SK-N-SH treated with all-trans-retinoic acid at 6 μM for 48 hours (cell line): ENCODE measurements around the gene C1RL.

Experiments used
- ATAC-seq: fragments of 200-7000 bp; cut with Tn5 transposase; 3 replicates; pipeline ENCODE4 v1.9.1; 2020; ENCODE audit warnings: mild to moderate bottlenecking, moderate library complexity
- ARNTL ChIP-seq: fragments of 450-650 bp; formaldehyde crosslinking; IDR thresholded peaks from 2 replicates; pipeline ENCODE4 v1.5.0; 2020; ENCODE audit warnings: low read depth, mild to moderate bottlenecking, moderate library complexity, borderline replicate concordance
- BACH2 ChIP-seq: fragments of 250-450 bp; sonication (Bioruptor Pico); IDR thresholded peaks from 2 replicates; pipeline ENCODE4 v1.9.0; 2021; ENCODE audit warnings: mild to moderate bottlenecking, borderline replicate concordance
- CSDC2 ChIP-seq: fragments of 250-450 bp; sonication (Bioruptor Pico); IDR thresholded peaks from 2 replicates; pipeline ENCODE4 v1.5.0; 2020; ENCODE audit warnings: mild to moderate bottlenecking, moderate library complexity
- ESRRG ChIP-seq: fragments of 250-450 bp; sonication (Bioruptor Pico); IDR thresholded peaks from 2 replicates; pipeline ENCODE4 v1.6.1; 2021; ENCODE audit warnings: mild to moderate bottlenecking
- GLIS3 ChIP-seq: fragments of 250-450 bp; sonication (Bioruptor Pico); IDR thresholded peaks from 2 replicates; pipeline ENCODE4 v1.5.0; 2020; ENCODE audit warnings: mild to moderate bottlenecking, moderate library complexity
- ISL1 ChIP-seq: fragments of 250-450 bp; sonication (Bioruptor Pico); IDR thresholded peaks from 2 replicates; pipeline ENCODE4 v2.1.2; 2022; ENCODE audit warnings: mild to moderate bottlenecking, moderate library complexity
- OSR1 ChIP-seq: fragments of 250-450 bp; sonication (Bioruptor Pico); IDR thresholded peaks from 2 replicates; pipeline ENCODE4 v1.8.0; 2022; ENCODE audit warnings: moderate library complexity, mild to moderate bottlenecking, inconsistent platforms
- PPARA ChIP-seq: fragments of 250-450 bp; sonication (Bioruptor Pico); IDR thresholded peaks from 2 replicates; pipeline ENCODE4 v1.5.0; 2020; ENCODE audit warnings: mild to moderate bottlenecking, borderline replicate concordance
- RARB ChIP-seq: fragments of 250-450 bp; sonication (Bioruptor Pico); IDR thresholded peaks from 2 replicates; pipeline ENCODE4 v1.8.0; 2021; ENCODE audit warnings: mild to moderate bottlenecking, moderate library complexity
- SNAI2 ChIP-seq: fragments of 250-450 bp; sonication (Bioruptor Pico); IDR thresholded peaks from 2 replicates; pipeline ENCODE4 v1.5.0; 2020; ENCODE audit warnings: mild to moderate bottlenecking, moderate library complexity
- TCF4 ChIP-seq: fragments of 250-450 bp; sonication (Bioruptor Pico); IDR thresholded peaks from 2 replicates; pipeline ENCODE4 v1.8.0; 2021; ENCODE audit warnings: mild to moderate bottlenecking, moderate library complexity, borderline replicate concordance
- TOX ChIP-seq: fragments of 250-450 bp; sonication (Bioruptor Pico); IDR thresholded peaks from 2 replicates; pipeline ENCODE4 v1.8.0; 2021; ENCODE audit warnings: mild to moderate bottlenecking, moderate library complexity, borderline replicate concordance
- ZFP30 ChIP-seq: fragments of 450-650 bp; formaldehyde crosslinking; IDR thresholded peaks from 2 replicates; pipeline ENCODE4 v1.5.0; 2022; ENCODE audit warnings: mild to moderate bottlenecking, moderate library complexity
- ZNF565 ChIP-seq: fragments of 450-650 bp; formaldehyde crosslinking; conservative IDR thresholded peaks from 2 replicates; pipeline ENCODE4 v1.5.0; 2020; ENCODE audit warnings: low read depth, mild to moderate bottlenecking, moderate library complexity
- ZNF70 ChIP-seq: fragments of 450-650 bp; formaldehyde crosslinking; IDR thresholded peaks from 2 replicates; pipeline ENCODE4 v1.5.0; 2020; ENCODE audit warnings: mild to moderate bottlenecking, moderate library complexity
- ZNF8 ChIP-seq: fragments of 450-650 bp; formaldehyde crosslinking; IDR thresholded peaks from 2 replicates; pipeline ENCODE4 v1.5.0; 2020; ENCODE audit warnings: mild to moderate bottlenecking, moderate library complexity
- TF ChIP-seq, protein P1 (sequence below): fragments of 250-450 bp; sonication (Bioruptor Pico); IDR thresholded peaks from 2 replicates; pipeline ENCODE4 v1.8.0; 2020; ENCODE audit warnings: mild to moderate bottlenecking, moderate library complexity, borderline replicate concordance
- TF ChIP-seq, protein P2 (sequence below): fragments of 250-450 bp; sonication (Bioruptor Pico); IDR thresholded peaks from 2 replicates; pipeline ENCODE4 v1.5.1; 2020; ENCODE audit warnings: low read depth, mild to moderate bottlenecking, moderate library complexity
- TF ChIP-seq, protein P3 (sequence below): fragments of 250-450 bp; sonication (Bioruptor Pico); IDR thresholded peaks from 2 replicates; pipeline ENCODE4 v1.5.0; 2020; ENCODE audit warnings: mild to moderate bottlenecking, moderate library complexity
- TF ChIP-seq, protein P4 (sequence below): fragments of 250-450 bp; sonication (Bioruptor Pico); IDR thresholded peaks from 2 replicates; pipeline ENCODE4 v1.8.0; 2021; ENCODE audit warnings: low read depth, mild to moderate bottlenecking, moderate library complexity, borderline replicate concordance

C1RL gene

DNA sequence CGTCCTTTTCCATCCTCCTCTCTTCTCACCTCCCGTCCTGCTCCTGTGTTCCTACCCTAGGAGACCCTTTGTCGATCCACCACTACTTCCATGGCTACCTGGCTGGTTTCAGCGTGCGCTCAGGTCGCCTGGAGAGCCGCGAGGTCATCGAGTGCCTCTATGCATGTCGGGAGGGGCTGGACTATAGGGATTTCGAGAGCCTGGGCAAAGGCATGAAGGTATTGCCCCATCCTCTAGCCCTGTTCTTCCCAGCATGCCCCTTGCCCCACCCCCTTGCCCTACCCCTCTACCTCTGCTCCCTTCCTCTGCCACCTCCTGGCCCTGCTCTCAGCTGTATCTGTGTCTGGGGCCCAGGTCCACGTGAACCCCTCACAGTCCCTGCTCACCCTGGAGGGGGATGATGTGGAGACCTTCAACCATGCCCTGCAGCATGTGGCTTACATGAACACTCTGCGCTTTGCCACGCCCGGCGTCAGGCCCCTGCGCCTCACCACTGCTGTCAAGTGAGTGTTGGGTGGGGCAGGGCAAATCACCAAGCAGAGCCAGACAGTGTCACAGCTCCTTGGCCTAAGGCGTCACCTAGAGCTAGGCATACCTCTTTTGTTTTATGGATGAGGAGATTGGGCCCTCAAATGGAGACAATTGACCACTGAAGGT, 33.9 kb upstream of the C1RL start:
- ATAC-seq = no peak
- no peak for TF ChIP-seq SNAI2 (CRISPR knock-in tag)

DNA sequence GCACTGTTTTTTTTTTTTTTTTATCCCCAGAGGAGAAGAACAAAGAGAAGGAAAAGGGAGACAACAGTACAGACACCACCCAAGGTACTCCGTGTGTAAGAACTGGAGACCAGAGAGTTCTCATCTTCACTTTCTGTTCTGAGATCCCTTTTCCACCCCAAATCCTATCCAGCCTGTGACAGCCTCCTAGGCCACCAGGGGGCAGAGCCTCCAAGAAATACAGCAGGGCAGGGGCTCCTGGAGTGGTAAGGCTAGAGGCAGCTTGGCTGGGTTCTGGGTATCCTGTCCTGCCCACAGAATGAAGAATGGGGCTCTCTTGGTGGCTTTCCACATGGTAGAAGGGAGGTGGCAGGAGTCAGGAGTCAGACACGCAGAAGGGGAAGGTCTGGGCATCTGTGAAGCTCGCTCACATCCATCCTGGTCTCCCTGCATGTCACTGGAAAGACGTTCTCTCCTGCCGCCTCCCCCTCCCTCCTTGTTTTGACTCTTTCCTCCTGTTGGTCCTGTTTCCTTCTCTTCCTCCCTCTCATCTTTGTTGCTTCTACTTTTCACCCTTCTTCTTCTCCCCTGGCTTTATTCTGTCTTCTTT, 33.1 kb upstream of the C1RL start:
- ATAC-seq = peak; percentile 91
- TF ChIP-seq ESRRG (CRISPR knock-in tag) = no peak
- TF ChIP-seq, protein P1, sequence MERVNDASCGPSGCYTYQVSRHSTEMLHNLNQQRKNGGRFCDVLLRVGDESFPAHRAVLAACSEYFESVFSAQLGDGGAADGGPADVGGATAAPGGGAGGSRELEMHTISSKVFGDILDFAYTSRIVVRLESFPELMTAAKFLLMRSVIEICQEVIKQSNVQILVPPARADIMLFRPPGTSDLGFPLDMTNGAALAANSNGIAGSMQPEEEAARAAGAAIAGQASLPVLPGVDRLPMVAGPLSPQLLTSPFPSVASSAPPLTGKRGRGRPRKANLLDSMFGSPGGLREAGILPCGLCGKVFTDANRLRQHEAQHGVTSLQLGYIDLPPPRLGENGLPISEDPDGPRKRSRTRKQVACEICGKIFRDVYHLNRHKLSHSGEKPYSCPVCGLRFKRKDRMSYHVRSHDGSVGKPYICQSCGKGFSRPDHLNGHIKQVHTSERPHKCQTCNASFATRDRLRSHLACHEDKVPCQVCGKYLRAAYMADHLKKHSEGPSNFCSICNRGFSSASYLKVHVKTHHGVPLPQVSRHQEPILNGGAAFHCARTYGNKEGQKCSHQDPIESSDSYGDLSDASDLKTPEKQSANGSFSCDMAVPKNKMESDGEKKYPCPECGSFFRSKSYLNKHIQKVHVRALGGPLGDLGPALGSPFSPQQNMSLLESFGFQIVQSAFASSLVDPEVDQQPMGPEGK (CRISPR knock-in tag) = no peak
- no peak for TF ChIP-seq ZFP30 (CRISPR knock-in tag)
- TF ChIP-seq, protein P2, sequence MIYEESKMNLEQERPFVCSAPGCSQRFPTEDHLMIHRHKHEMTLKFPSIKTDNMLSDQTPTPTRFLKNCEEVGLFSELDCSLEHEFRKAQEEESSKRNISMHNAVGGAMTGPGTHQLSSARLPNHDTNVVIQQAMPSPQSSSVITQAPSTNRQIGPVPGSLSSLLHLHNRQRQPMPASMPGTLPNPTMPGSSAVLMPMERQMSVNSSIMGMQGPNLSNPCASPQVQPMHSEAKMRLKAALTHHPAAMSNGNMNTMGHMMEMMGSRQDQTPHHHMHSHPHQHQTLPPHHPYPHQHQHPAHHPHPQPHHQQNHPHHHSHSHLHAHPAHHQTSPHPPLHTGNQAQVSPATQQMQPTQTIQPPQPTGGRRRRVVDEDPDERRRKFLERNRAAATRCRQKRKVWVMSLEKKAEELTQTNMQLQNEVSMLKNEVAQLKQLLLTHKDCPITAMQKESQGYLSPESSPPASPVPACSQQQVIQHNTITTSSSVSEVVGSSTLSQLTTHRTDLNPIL (CRISPR knock-in tag) = no peak
- TF ChIP-seq, protein P3, sequence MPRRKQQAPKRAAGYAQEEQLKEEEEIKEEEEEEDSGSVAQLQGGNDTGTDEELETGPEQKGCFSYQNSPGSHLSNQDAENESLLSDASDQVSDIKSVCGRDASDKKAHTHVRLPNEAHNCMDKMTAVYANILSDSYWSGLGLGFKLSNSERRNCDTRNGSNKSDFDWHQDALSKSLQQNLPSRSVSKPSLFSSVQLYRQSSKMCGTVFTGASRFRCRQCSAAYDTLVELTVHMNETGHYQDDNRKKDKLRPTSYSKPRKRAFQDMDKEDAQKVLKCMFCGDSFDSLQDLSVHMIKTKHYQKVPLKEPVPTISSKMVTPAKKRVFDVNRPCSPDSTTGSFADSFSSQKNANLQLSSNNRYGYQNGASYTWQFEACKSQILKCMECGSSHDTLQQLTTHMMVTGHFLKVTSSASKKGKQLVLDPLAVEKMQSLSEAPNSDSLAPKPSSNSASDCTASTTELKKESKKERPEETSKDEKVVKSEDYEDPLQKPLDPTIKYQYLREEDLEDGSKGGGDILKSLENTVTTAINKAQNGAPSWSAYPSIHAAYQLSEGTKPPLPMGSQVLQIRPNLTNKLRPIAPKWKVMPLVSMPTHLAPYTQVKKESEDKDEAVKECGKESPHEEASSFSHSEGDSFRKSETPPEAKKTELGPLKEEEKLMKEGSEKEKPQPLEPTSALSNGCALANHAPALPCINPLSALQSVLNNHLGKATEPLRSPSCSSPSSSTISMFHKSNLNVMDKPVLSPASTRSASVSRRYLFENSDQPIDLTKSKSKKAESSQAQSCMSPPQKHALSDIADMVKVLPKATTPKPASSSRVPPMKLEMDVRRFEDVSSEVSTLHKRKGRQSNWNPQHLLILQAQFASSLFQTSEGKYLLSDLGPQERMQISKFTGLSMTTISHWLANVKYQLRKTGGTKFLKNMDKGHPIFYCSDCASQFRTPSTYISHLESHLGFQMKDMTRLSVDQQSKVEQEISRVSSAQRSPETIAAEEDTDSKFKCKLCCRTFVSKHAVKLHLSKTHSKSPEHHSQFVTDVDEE (CRISPR knock-in tag) = no peak
- no peak for TF ChIP-seq TCF4 (CRISPR knock-in tag)
- TF ChIP-seq RARB (CRISPR knock-in tag) = no peak
- no peak for TF ChIP-seq OSR1 (CRISPR knock-in tag)
- TF ChIP-seq ZNF565 (CRISPR knock-in tag) = no peak
- no peak for TF ChIP-seq GLIS3 (CRISPR knock-in tag)
- no peak for TF ChIP-seq CSDC2
- TF ChIP-seq BACH2 = no peak
- no peak for TF ChIP-seq ARNTL
- TF ChIP-seq ZNF8 = no peak
- TF ChIP-seq ZNF70 (CRISPR knock-in tag) = no peak
- no peak for TF ChIP-seq ISL1 (CRISPR knock-in tag)
- no peak for TF ChIP-seq SNAI2 (CRISPR knock-in tag)
- TF ChIP-seq, protein P4, sequence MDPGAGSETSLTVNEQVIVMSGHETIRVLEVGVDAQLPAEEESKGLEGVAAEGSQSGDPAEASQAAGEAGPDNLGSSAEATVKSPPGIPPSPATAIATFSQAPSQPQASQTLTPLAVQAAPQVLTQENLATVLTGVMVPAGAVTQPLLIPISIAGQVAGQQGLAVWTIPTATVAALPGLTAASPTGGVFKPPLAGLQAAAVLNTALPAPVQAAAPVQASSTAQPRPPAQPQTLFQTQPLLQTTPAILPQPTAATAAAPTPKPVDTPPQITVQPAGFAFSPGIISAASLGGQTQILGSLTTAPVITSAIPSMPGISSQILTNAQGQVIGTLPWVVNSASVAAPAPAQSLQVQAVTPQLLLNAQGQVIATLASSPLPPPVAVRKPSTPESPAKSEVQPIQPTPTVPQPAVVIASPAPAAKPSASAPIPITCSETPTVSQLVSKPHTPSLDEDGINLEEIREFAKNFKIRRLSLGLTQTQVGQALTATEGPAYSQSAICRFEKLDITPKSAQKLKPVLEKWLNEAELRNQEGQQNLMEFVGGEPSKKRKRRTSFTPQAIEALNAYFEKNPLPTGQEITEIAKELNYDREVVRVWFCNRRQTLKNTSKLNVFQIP (CRISPR knock-in tag) = no peak
- TF ChIP-seq, all 23 proteins: peak for 0

DNA sequence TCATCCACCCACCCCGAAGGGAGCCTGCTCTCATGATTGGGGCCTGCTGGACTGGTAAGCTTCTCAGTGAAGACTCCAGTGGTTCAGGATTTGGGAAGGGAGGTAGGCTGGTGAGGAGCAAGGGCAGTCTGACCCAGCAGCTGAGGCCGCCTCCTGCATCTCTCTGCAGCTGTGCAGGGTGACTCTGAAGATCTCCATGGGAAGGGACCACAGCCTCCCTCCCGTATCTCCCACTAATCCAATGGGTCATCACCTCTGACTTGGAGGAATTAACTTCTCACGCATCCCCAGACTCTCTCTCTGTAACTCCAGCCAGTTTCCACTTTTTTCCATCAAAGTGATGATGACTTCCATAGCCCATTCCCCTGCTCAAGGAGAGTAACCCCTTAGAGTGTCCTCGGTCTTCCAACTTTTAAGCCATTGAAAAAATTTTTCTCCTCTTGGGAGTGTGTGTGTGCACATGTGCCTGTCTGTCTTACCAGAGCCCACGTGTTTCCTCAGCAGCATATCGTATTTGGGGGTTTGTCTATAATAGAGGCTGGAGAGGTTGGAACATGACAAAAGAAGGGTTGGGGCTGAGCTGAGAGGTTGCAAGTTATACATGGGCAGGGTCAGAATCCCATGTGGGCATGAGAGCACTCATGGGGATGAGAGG, 32.5 kb upstream of the C1RL start:
- TF ChIP-seq ARNTL = no peak
- TF ChIP-seq RARB (CRISPR knock-in tag) = no peak
- no peak for TF ChIP-seq TOX
- TF ChIP-seq, protein P4 (CRISPR knock-in tag) = no peak
- no peak for TF ChIP-seq PPARA (CRISPR knock-in tag)
- ATAC-seq = no peak
